ENCODE measurements around the gene GPR176. TPM values are rescaled to one million over a fixed set of nuclear protein-coding genes. Genes with fewer than 3 reads are reported as not detected.

Gene GPR176
- 0.14 and 0.33 TPM in 2 replicates for total RNA-seq

- peak within 1 kb of the TSS; percentile 78 for H3K27ac Mint-ChIP-seq
- H3K9me3 Mint-ChIP-seq: peaks cover 10% of the 10 kb centered on the region
- peaks cover 30% of the 10 kb centered on the region for H3K27me3 Mint-ChIP-seq
- H3K36me3 Mint-ChIP-seq (ENCODE audit: low read depth): no peaks in the 10 kb centered on the region
- peak; percentile 79 for DNase-seq
- intact Hi-C loops (cut with micrococcal nuclease): no loop called here
- H3K4me3 Mint-ChIP-seq: peak within 1 kb of the TSS; percentile 89
- H3K4me1 Mint-ChIP-seq: peaks cover 17% of the 10 kb centered on the region
These were observed at the start of gene GPR176 for GRCh38 chr15:39919748-39920509. Gene GPR176, minus strand, starts transcription at chr15:39920266. Its CDS starts 240 bp downstream, at chr15:39920026.

DNA sequence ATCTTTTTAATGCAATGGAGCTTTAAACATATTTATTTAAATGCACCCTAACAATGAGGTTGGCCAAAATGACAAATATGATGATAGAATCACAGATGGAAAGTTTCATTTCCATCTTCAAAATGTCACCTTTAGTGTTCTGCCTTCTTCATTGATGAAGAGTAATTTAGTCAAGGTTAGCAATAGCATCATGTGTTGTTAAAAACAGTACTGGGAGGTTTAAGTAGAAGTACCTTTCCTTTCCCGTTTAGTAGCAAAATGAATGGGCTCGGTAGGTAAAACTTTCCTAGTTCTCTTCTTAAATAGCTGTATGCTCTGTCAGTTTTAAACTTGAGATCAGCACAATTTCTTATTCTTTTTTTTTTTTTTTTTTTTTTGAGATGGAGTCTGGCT, 48.9 kb upstream of the GPR176 start:
- H3K4me1 Mint-ChIP-seq: peaks cover 23% of the 10 kb centered on the region
- no peak for DNase-seq
- no peak overlapping the region for H3K4me3 Mint-ChIP-seq
- H3K36me3 Mint-ChIP-seq (ENCODE audit: low read depth): peaks cover 53% of the 10 kb centered on the region
- intact Hi-C loops (cut with micrococcal nuclease): loop anchor here (5.0 kb wide), 1 partner anchor 37 kb away; the partner anchor contains the start of gene EIF2AK4
- H3K27me3 Mint-ChIP-seq: no peaks in the 10 kb centered on the region
- H3K27ac Mint-ChIP-seq: no peak overlapping the region
- no peaks in the 10 kb centered on the region for H3K9me3 Mint-ChIP-seq

- peaks cover 52% of the 10 kb centered on the region for H3K36me3 Mint-ChIP-seq (ENCODE audit: low read depth)
- H3K4me1 Mint-ChIP-seq: peaks cover 23% of the 10 kb centered on the region
- H3K4me3 Mint-ChIP-seq: no peak overlapping the region
- no peaks in the 10 kb centered on the region for H3K9me3 Mint-ChIP-seq
- no peak for DNase-seq
- no peaks in the 10 kb centered on the region for H3K27me3 Mint-ChIP-seq
- H3K27ac Mint-ChIP-seq: peak overlapping the region; percentile 59
- intact Hi-C loops (cut with micrococcal nuclease): loop anchor here (5.0 kb wide), 1 partner anchor 36 kb away; the partner anchor contains the start of gene EIF2AK4
These were observed 48.4 kb upstream of the GPR176 start for GRCh38 chr15:39968273-39969001.

DNA sequence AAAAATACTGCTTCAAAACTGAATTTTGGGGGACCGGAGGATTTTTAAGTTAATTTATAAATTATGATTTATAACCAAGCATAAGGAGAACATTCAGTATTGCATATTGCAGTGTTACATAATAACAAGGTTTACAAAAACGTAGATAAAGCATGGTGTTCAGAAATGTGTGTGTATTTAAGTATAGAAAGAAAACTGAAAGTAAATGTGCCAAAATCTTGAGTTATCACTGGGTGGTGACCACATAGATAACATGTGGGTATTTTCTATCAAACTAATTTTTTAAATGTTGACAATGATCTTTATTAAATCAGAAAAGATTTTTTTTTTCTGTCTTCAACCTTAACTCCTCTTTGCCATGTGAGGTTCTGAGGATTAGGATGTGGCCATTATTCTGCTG, 46.5 kb upstream of the GPR176 start:
- Mint-ChIP-seq H3K27ac (no peak overlapping the region), H3K4me3 (no peak overlapping the region), H3K36me3 (ENCODE audit: low read depth) (peaks cover 55% of the 10 kb centered on the region), H3K9me3 (no peaks in the 10 kb centered on the region), H3K4me1 (peaks cover 23% of the 10 kb centered on the region), H3K27me3 (no peaks in the 10 kb centered on the region)
- intact Hi-C loops (cut with micrococcal nuclease): loop anchor here (5.0 kb wide), 1 partner anchor 34 kb away; the partner anchor contains the start of gene EIF2AK4
- no peak for DNase-seq

- no peak for DNase-seq
- no peaks in the 10 kb centered on the region for H3K27me3 Mint-ChIP-seq
- peaks cover 40% of the 10 kb centered on the region for H3K36me3 Mint-ChIP-seq (ENCODE audit: low read depth)
- H3K4me3 Mint-ChIP-seq: no peak overlapping the region
- H3K4me1 Mint-ChIP-seq: peaks cover 17% of the 10 kb centered on the region
- intact Hi-C loops (cut with micrococcal nuclease): no loop called here
- H3K27ac Mint-ChIP-seq: no peak overlapping the region
- no peaks in the 10 kb centered on the region for H3K9me3 Mint-ChIP-seq
These were observed 43.7 kb upstream of the GPR176 start for GRCh38 chr15:39963786-39964185.

GRCh38 chr15:39961051-39961450, 41.0 kb upstream of the GPR176 start:
- H3K27ac Mint-ChIP-seq: no peak overlapping the region
- no peaks in the 10 kb centered on the region for H3K9me3 Mint-ChIP-seq
- H3K36me3 Mint-ChIP-seq (ENCODE audit: low read depth): peaks cover 40% of the 10 kb centered on the region
- H3K27me3 Mint-ChIP-seq: no peaks in the 10 kb centered on the region
- intact Hi-C loops (cut with micrococcal nuclease): no loop called here
- no peak overlapping the region for H3K4me3 Mint-ChIP-seq
- no peak for DNase-seq
- no peaks in the 10 kb centered on the region for H3K4me1 Mint-ChIP-seq

GRCh38 chr15:39960411-39960810, 40.3 kb upstream of the GPR176 start:
- no peak overlapping the region for H3K27ac Mint-ChIP-seq

GRCh38 chr15:39959411-39959810, 39.3 kb upstream of the GPR176 start:
- H3K27me3 Mint-ChIP-seq: no peaks in the 10 kb centered on the region
- H3K4me1 Mint-ChIP-seq: no peaks in the 10 kb centered on the region
- no peak overlapping the region for H3K4me3 Mint-ChIP-seq
- DNase-seq: no peak
- no peak overlapping the region for H3K27ac Mint-ChIP-seq
- no peaks in the 10 kb centered on the region for H3K9me3 Mint-ChIP-seq
- intact Hi-C loops (cut with micrococcal nuclease): no loop called here
- H3K36me3 Mint-ChIP-seq (ENCODE audit: low read depth): peaks cover 41% of the 10 kb centered on the region

More at GRCh38 chr15:39960411-39960810, 40.3 kb upstream of the GPR176 start:
- Mint-ChIP-seq H3K9me3 (no peaks in the 10 kb centered on the region), H3K4me3 (no peak overlapping the region), H3K27me3 (no peaks in the 10 kb centered on the region), H3K4me1 (no peaks in the 10 kb centered on the region), H3K36me3 (ENCODE audit: low read depth) (peaks cover 37% of the 10 kb centered on the region)
- intact Hi-C loops (cut with micrococcal nuclease): no loop called here
- DNase-seq: no peak

DNA sequence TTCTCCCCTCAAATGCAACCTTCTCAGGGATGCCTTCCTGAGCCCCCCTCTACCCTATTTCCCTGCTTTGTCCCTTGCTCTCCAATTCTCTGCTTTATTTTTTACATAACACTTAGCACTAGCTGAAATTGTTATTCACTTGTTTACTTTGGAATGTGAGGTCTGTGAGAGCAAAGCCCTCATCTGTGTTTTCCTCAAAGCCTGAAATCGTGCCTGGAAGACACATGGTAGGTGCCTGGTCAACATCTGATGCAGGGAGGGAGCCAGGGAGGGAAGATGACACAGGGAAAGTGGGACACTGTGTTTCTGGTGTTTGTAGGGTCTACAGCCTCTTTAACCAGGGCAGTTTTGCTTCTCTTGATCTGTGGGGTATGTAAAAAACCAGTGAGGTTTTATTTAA, 37.4 kb upstream of the GPR176 start:
- Mint-ChIP-seq H3K4me1 (peaks cover 2% of the 10 kb centered on the region), H3K4me3 (no peak overlapping the region), H3K36me3 (ENCODE audit: low read depth) (peaks cover 38% of the 10 kb centered on the region), H3K27me3 (no peaks in the 10 kb centered on the region), H3K27ac (no peak overlapping the region), H3K9me3 (no peaks in the 10 kb centered on the region)
- intact Hi-C loops (cut with micrococcal nuclease): no loop called here
- DNase-seq: no peak

DNA sequence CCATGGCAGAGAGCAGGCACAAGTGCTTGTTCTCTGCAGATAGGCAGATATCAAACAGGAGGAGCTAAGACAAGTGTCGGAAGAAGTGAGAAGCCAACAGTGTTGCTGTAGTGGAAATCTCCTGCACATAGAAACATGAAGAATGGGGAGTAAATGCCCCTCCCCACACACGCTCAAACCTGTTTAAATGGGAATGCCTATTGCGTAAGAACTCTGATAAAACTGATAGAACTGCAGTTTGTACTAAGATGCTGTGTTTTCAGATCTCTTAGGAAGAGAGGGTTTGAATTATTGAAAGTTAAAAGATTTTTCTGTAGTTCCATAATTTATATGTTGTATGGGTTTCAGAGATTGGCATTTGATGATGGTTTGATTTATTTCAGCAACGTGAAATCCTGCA, 33.5 kb upstream of the GPR176 start:
- peaks cover 51% of the 10 kb centered on the region for H3K36me3 Mint-ChIP-seq (ENCODE audit: low read depth)
- no peak overlapping the region for H3K4me3 Mint-ChIP-seq
- peaks cover 8% of the 10 kb centered on the region for H3K4me1 Mint-ChIP-seq
- DNase-seq: no peak
- intact Hi-C loops (cut with micrococcal nuclease): no loop called here
- H3K27me3 Mint-ChIP-seq: no peaks in the 10 kb centered on the region
- no peak overlapping the region for H3K27ac Mint-ChIP-seq
- no peaks in the 10 kb centered on the region for H3K9me3 Mint-ChIP-seq

DNA sequence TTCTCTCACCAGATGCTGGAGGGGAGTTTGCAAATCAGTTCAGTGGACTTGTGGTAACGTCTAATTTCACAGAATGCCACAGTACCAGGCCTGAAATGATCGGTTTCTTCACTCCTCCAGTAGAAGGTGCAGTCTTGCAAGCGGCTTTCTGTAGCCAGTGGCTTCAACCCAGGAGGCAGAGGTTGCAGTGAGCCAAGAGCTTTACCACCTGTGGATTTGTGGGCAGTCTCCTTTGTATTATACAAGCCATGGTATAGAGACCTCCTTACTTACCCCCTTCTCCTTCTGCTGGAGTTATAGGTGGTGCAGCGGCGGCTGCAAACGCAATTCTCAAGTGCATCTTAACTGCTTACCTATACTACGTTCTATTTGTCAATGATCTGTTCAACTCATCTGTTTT, 31.5 kb upstream of the GPR176 start:
- Mint-ChIP-seq H3K4me1 (peaks cover 23% of the 10 kb centered on the region), H3K4me3 (no peak overlapping the region), H3K27me3 (no peaks in the 10 kb centered on the region), H3K27ac (no peak overlapping the region), H3K36me3 (ENCODE audit: low read depth) (peaks cover 43% of the 10 kb centered on the region), H3K9me3 (no peaks in the 10 kb centered on the region)
- no peak for DNase-seq
- intact Hi-C loops (cut with micrococcal nuclease): no loop called here

DNA sequence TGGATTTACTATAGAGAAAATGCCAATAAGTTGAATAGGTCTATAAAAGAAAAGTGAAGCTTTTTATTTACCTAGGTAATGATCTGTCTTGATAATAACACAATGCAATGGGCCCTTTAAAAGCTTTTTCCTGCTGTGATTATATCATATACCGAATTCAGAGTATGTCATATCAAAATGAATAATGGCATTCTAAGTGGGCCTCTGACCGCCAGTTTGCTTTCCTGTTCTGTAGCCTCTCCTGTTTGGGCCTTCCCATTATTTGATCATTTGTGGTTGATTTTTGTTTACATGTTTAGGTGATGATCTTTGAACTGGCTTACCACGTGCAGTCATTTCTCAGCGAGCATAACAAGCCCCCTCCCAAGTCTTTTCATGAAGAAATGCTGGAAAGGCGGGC, 28.8 kb upstream of the GPR176 start:
- H3K27ac Mint-ChIP-seq: peak overlapping the region; percentile 14
- DNase-seq: no peak
- peaks cover 25% of the 10 kb centered on the region for H3K4me1 Mint-ChIP-seq
- peaks cover 50% of the 10 kb centered on the region for H3K36me3 Mint-ChIP-seq (ENCODE audit: low read depth)
- no peak overlapping the region for H3K4me3 Mint-ChIP-seq
- H3K27me3 Mint-ChIP-seq: no peaks in the 10 kb centered on the region
- peaks cover 3% of the 10 kb centered on the region for H3K9me3 Mint-ChIP-seq
- intact Hi-C loops (cut with micrococcal nuclease): loop anchor here (2.0 kb wide), 1 partner anchor 14 kb away; the partner anchor contains the start of gene EIF2AK4

DNA sequence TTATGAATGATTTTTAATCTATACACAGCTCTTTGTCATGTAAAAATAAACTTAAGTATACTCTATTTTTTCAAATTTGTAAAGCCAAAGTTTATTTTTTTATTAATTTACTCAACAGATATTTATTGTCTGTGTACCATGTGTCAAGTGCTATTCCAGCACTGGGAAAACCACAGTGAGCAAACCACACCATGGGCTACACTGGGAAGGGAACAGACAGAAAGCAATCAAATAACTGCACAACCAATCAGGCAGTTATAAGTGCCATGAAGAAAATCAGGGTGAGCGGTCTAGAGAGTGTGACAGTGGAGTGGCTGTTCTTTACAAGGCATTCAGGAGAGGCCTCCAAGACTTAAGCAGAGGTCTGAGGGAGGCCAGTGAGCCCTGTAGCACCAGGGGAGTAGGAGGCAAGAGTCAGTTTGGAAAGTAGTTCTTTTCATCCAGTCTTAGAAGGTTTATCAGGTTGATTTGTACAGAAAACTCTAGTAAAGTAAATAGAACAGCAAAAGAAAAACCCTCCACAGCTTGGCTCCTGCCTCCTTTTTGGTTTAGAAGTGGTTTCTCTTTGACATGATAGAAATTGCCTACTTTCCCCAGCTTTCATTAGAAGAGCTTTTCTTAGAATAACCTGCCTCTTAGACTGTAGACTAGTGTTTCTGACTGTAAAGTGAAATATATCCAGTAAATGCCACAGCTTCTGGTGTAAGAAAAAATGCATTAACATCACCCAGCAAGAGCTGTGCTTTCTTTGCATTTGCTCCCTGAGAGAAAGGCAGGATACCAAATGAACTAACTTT, 27.5 kb upstream of the GPR176 start:
- intact Hi-C loops (cut with micrococcal nuclease): loop anchor here (2.0 kb wide), 1 partner anchor 13 kb away; the partner anchor contains the start of gene EIF2AK4
- peak overlapping the region; percentile 91 for H3K27ac Mint-ChIP-seq
- peaks cover 56% of the 10 kb centered on the region for H3K36me3 Mint-ChIP-seq (ENCODE audit: low read depth)
- peaks cover 26% of the 10 kb centered on the region for H3K4me1 Mint-ChIP-seq
- peaks cover 3% of the 10 kb centered on the region for H3K9me3 Mint-ChIP-seq
- DNase-seq: peak; percentile 69
- no peaks in the 10 kb centered on the region for H3K27me3 Mint-ChIP-seq
- peak overlapping the region; percentile 42 for H3K4me3 Mint-ChIP-seq
